PC-3 (cell line): ENCODE data around the gene DRG2.

Experiments
- EZH2phosphoT487 ChIP-seq: fragments of 300-600 bp; sonication (generic); IDR thresholded peaks from 2 replicates; pipeline ENCODE4 v1.6.1; 2018; ENCODE audit warnings: mild to moderate bottlenecking, antibody characterized with exemption, low read length, borderline replicate concordance
- TF ChIP-seq, protein P1 (sequence below): fragments of 300-600 bp; sonication (generic); conservative IDR thresholded peaks from 2 replicates; pipeline ENCODE4 v1.5.1; 2017; ENCODE audit warnings: antibody characterized with exemption, low read depth, mild to moderate bottlenecking, low read length

DNA sequence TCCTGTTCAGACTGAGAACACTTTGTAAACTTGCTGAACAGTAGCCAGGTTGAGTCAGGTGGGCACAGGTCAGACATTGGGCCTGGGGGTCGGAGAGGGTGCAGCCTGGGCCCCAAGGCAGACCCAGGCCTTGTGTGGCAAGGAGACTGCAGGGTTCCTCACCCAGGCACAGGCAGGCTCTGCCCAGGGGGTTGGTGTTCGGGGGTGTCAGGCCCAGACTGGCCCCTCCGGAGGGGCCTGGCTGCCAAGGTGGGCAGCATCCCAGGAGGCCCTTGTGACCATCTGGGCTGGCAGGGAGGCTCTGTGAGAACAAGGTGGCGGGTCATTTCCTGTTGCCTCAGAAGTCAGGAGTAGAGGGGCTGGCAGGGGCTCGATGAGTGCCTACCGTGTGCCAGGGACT, 20.2 kb downstream of the DRG2 start:
- TF ChIP-seq, protein P1, sequence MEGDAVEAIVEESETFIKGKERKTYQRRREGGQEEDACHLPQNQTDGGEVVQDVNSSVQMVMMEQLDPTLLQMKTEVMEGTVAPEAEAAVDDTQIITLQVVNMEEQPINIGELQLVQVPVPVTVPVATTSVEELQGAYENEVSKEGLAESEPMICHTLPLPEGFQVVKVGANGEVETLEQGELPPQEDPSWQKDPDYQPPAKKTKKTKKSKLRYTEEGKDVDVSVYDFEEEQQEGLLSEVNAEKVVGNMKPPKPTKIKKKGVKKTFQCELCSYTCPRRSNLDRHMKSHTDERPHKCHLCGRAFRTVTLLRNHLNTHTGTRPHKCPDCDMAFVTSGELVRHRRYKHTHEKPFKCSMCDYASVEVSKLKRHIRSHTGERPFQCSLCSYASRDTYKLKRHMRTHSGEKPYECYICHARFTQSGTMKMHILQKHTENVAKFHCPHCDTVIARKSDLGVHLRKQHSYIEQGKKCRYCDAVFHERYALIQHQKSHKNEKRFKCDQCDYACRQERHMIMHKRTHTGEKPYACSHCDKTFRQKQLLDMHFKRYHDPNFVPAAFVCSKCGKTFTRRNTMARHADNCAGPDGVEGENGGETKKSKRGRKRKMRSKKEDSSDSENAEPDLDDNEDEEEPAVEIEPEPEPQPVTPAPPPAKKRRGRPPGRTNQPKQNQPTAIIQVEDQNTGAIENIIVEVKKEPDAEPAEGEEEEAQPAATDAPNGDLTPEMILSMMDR, result no peak
- TF ChIP-seq EZH2phosphoT487, result no peak
